Lower leg skin (tissue), 3 donors: Measurements from ENCODE around the gene GDPD4.

Experiments
- CTCF ChIP-seq, 3 donors: fragments of 450-650 bp; IDR thresholded peaks; one replicate each; pipeline ENCODE4 v1.5.1; 2016; ENCODE audit warnings: antibody characterized with exemption in 3 of 3, mild to moderate bottlenecking in 3 of 3, moderate library complexity in 2 of 3
- POLR2A ChIP-seq, 2 donors: fragments of 450-650 bp; IDR thresholded peaks; one replicate each; pipeline ENCODE4 v1.6.1; 2016 to 2017; ENCODE audit warnings: antibody characterized with exemption in 2 of 2, mild to moderate bottlenecking in 1 of 2, moderate library complexity in 1 of 2

DNA sequence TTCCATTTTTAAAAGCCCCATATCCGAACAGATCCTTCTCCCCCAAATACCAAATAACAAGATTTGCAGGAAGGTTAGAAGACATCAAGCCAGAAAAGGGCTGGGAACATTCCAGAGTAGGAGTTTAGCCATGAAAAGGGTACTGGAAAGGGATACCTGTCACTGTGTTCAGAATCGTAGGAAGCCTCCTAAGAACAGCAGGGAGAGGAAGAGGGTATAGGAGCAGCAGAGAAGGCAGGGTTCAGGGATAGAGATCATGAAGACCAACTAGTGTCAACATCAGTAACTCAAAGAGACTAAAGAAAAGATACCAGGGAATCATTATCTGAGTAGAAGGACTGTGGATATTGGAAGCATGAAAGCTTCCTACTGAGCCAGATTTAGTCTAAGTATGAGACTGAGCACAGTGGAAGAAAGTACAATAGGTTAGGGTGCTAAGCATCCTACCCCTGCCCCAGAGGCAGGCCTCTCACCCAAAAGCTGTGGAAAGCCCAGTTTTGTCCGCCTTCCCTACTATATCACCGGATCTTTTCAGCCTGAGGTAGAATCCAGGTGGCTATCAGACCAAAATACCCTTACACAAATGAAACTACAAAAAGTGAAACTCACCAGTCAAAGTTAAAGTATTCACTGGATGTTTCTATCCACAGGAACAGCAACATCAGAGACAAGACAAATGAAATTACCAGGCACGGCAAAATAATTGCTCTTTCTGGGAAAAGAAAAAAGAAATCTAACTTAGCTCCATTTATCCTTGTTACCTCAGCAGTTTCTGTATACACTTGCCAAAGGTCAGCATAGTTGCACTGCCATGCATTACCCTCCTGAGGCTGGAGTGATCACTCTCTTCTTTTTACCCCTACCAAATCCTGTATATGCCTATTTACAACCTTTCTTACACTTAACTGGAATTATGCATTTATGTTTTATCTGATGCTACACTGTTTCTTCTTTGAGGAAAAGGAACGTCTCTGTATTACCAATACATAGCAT is 16.7 kb downstream of the GDPD4 start:
- TF ChIP-seq POLR2A (IDR thresholded peaks at IDR 0.05) (no peak), CTCF (IDR thresholded peaks at IDR 0.05) (no peak)
